GM21360 (cell line): ENCODE data around the gene CD300C.
"Not testable (repeated sequence)": the region's sequence is repeated elsewhere in the genome, so short reads cannot be mapped to it uniquely, and the experiment has no call there.

Source experiments
- ATAC-seq: cut with Tn5 transposase; IDR thresholded peaks from one replicate; pipeline ENCODE4 v1.9.1; 2021; ENCODE audit warnings: mild to moderate bottlenecking, moderate library complexity; ENCODE audit not compliant: unreplicated experiment

CD300C gene

GRCh38 chr17:74563358-74563757, 17.4 kb upstream of the CD300C start:
- no peak for ATAC-seq

GRCh38 chr17:74561586-74561985, 15.7 kb upstream of the CD300C start:
- ATAC-seq, result no peak

GRCh38 chr17:74558882-74559519, 13.1 kb upstream of the CD300C start:
- ATAC-seq, result no peak

GRCh38 chr17:74558402-74558801, 12.5 kb upstream of the CD300C start:
- ATAC-seq, result not testable (repeated sequence)

- ATAC-seq, result no peak
These were observed 9.6 kb upstream of the CD300C start for GRCh38 chr17:74555427-74555940.

- no peak for ATAC-seq
These were observed 9.0 kb upstream of the CD300C start for GRCh38 chr17:74554909-74555308.

GRCh38 chr17:74552037-74552436, 6.1 kb upstream of the CD300C start:
- ATAC-seq, result no peak

- ATAC-seq, result no peak
These were observed 4.7 kb upstream of the CD300C start for GRCh38 chr17:74550602-74551001.

- no peak for ATAC-seq
These were observed 3.4 kb upstream of the CD300C start for GRCh38 chr17:74549343-74549742.

GRCh38 chr17:74547736-74548135, 1.8 kb upstream of the CD300C start:
- ATAC-seq, result no peak

GRCh38 chr17:74547264-74547663, 1.3 kb upstream of the CD300C start:
- ATAC-seq, result no peak

GRCh38 chr17:74546586-74546985, 671 bp upstream of the CD300C start:
- ATAC-seq, result no peak

GRCh38 chr17:74544991-74545842, 698 bp downstream of the CD300C start:
- ATAC-seq, result no peak

GRCh38 chr17:74543891-74544760, 1.8 kb downstream of the CD300C start:
- no peak for ATAC-seq

- ATAC-seq, result no peak
These were observed 2.5 kb downstream of the CD300C start for GRCh38 chr17:74543406-74543805.

- no peak for ATAC-seq
These were observed 3.1 kb downstream of the CD300C start for GRCh38 chr17:74542727-74543383.

- no peak for ATAC-seq
These were observed 3.7 kb downstream of the CD300C start for GRCh38 chr17:74542166-74542565.

- ATAC-seq, result no peak
These were observed 4.5 kb downstream of the CD300C start for GRCh38 chr17:74541176-74542111.

- no peak for ATAC-seq
These were observed 6.6 kb downstream of the CD300C start for GRCh38 chr17:74539281-74539820.
